Glutamatergic neuron (in vitro differentiated cells): ENCODE measurements around the gene IKBKE. TPM values are rescaled to one million over a fixed set of nuclear protein-coding genes. Genes with fewer than 3 reads are reported as not detected.

Experiments used
- DNase-seq: peaks from one replicate; pipeline ENCODE4 v3.0.0; 2022
- H3K27ac Mint-ChIP-seq: one replicate; pipeline ENCODE4 v1.8.0; 2020; ENCODE audit warnings: mild to moderate bottlenecking, mixed read lengths, inconsistent platforms; ENCODE audit not compliant: unreplicated experiment
- H3K27me3 Mint-ChIP-seq: one replicate; pipeline ENCODE4 v1.8.0; 2020; ENCODE audit warnings: mild to moderate bottlenecking, moderate library complexity, mixed read lengths, inconsistent platforms; ENCODE audit not compliant: unreplicated experiment
- H3K36me3 Mint-ChIP-seq: one replicate; pipeline ENCODE4 v1.8.0; 2020; ENCODE audit warnings: mild to moderate bottlenecking, mixed read lengths, inconsistent platforms; ENCODE audit not compliant: unreplicated experiment
- H3K4me1 Mint-ChIP-seq: one replicate; pipeline ENCODE4 v1.8.0; 2020; ENCODE audit warnings: mild to moderate bottlenecking, low read depth, mixed read lengths, inconsistent platforms; ENCODE audit not compliant: unreplicated experiment
- H3K4me3 Mint-ChIP-seq: one replicate; pipeline ENCODE4 v1.8.0; 2020; ENCODE audit warnings: mild to moderate bottlenecking, mixed read lengths, inconsistent platforms; ENCODE audit not compliant: unreplicated experiment
- H3K9me3 Mint-ChIP-seq: one replicate; pipeline ENCODE4 v1.8.0; 2020; ENCODE audit warnings: mild to moderate bottlenecking, moderate library complexity, mixed read lengths, inconsistent platforms; ENCODE audit not compliant: unreplicated experiment
- CTCF ChIP-seq: fragments of 200-600 bp; sonication (generic); IDR thresholded peaks from one replicate; pipeline ENCODE4 v1.5.0; 2021; ENCODE audit not compliant: partially characterized antibody, unreplicated experiment
- microRNA-seq: library from miRNA; unstranded; fragments of <30 nt; microRNA quantifications from one replicate; pipeline ENCODE4, GENCODE V29; 2020; ENCODE audit not compliant: unreplicated experiment
- total RNA-seq: library from RNA; stranded (reverse); fragmentation: NEBNext Ultra II Directional; extraction: Animal tissue kit (Norgen Biotek cat#: 25700); gene quantifications from one replicate; pipeline ENCODE4 v1.2.1, GENCODE V29; 2021; ENCODE audit not compliant: unreplicated experiment

Gene IKBKE
- total RNA-seq, 1 donor from 2014 or later = 0.20 TPM

GRCh38 chr1:206541236-206541833, 71.1 kb downstream of the IKBKE start:
- no peak overlapping the region for H3K4me3 Mint-ChIP-seq
- DNase-seq = no peak
- no peaks in the 10 kb centered on the region for H3K27me3 Mint-ChIP-seq
- no peaks in the 10 kb centered on the region for H3K9me3 Mint-ChIP-seq
- TF ChIP-seq CTCF = no peak
- no peak overlapping the region for H3K27ac Mint-ChIP-seq
- H3K36me3 Mint-ChIP-seq = peaks cover 5% of the 10 kb centered on the region
- H3K4me1 Mint-ChIP-seq = peaks cover 6% of the 10 kb centered on the region

DNA sequence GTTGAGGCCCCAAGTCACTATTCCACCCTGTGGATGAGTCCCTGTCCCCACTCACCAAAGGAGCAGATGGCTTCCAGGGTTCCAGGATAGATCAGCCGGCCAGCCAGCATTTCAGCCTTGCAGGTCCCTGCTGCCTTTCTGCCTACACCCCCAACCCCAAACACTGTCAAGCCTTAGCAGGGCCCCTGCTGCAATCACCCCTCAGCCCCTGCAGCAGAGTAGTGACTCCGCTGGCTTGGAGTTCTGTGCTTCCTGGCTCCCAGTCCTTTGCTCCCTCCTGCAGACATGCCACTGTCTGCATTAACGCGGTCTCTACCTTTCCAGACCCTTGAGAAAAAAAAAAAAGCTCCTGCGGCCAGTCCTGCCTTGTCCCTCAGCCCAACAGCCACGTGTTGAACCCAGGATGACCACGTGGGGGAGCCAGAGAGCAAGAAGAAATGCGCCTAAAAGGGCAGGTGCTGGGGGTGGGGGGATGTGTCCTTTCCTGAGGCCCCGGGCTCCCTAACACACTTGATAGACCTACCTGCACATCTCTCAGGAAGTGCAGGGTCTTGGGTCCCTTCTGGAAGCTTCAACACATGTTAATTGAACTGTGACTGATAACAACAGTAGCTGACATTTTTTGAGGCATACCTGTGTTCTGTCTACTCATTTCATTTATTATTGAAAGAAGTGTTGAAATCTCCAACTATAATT, 74.4 kb downstream of the IKBKE start:
- H3K27ac Mint-ChIP-seq = no peak overlapping the region
- H3K4me1 Mint-ChIP-seq = peaks cover 6% of the 10 kb centered on the region
- no peaks in the 10 kb centered on the region for H3K9me3 Mint-ChIP-seq
- peak; percentile 86 for DNase-seq
- no peaks in the 10 kb centered on the region for H3K27me3 Mint-ChIP-seq
- H3K36me3 Mint-ChIP-seq = peaks cover 6% of the 10 kb centered on the region
- peak; percentile 94 for TF ChIP-seq CTCF
- H3K4me3 Mint-ChIP-seq = no peak overlapping the region

- Mint-ChIP-seq H3K4me3 (no peak overlapping the region), H3K36me3 (peaks cover 6% of the 10 kb centered on the region), H3K27ac (no peak overlapping the region), H3K9me3 (no peaks in the 10 kb centered on the region), H3K4me1 (peaks cover 6% of the 10 kb centered on the region), H3K27me3 (no peaks in the 10 kb centered on the region)
- no peak for TF ChIP-seq CTCF
- no peak for DNase-seq
These were observed 75.1 kb downstream of the IKBKE start for GRCh38 chr1:206545351-206545750.

Small RNAs within 50 kb of the gene (microRNA-seq; reads per million reads assigned to microRNA genes)
- gene MIR6769B = not detected

Other genes starting within 250 kb of the IKBKE start
- gene RASSF5, start 37.1 kb downstream of the IKBKE start, total RNA-seq = 2.7 TPM
- 19.5 TPM for gene EIF2D, start 142.0 kb downstream of the IKBKE start, total RNA-seq
- 1.3 TPM for gene DYRK3, start 165.1 kb downstream of the IKBKE start, total RNA-seq
- gene MAPKAPK2, start 214.4 kb downstream of the IKBKE start, total RNA-seq = 93.8 TPM